Kidney (tissue), 14 donors: ENCODE results near the gene F7. TPM values are rescaled to one million over a fixed set of nuclear protein-coding genes. Genes with fewer than 3 reads are reported as not detected.

Experiments
- DNase-seq, 5 donors: peaks; one replicate each; pipeline ENCODE4 v3.0.0-alpha.2; 2013 to 2020
- FAIRE-seq: peaks from 2 replicates; lab custom pipeline; 2012; peaks lifted over from hg19 to GRCh38; lab: Jason Lieb, UNC
- H3K27ac ChIP-seq, 2 donors: one replicate each; pipeline ENCODE4 v1.7.0; 2013; ENCODE audit warnings: low read depth in 2 of 2, low read length in 2 of 2, inconsistent platforms in 1 of 2
- H3K27me3 ChIP-seq: one replicate; pipeline ENCODE4 v1.7.1; 2013; ENCODE audit warnings: low read length, inconsistent platforms; ENCODE audit not compliant: control insufficient read depth, insufficient read depth
- H3K36me3 ChIP-seq, 3 donors: one replicate each; pipeline versions ENCODE4 v1.7.0 to v1.7.1; 2013; ENCODE audit warnings: low read length in 3 of 3, control low read depth in 1 of 3, inconsistent platforms in 1 of 3; ENCODE audit not compliant: insufficient read depth in 3 of 3, control insufficient read depth in 2 of 3
- H3K4me1 ChIP-seq, 3 donors: one replicate each; pipeline versions ENCODE4 v1.7.0 to v1.7.1; 2013; ENCODE audit warnings: low read length in 3 of 3, inconsistent platforms in 1 of 3, low read depth in 1 of 3; ENCODE audit not compliant: control insufficient read depth in 2 of 3, insufficient read depth in 2 of 3
- H3K4me3 ChIP-seq, 3 donors: one replicate each; pipeline versions ENCODE4 v1.7.0 to v1.8.1; 2013; ENCODE audit warnings: low read length in 3 of 3, control low read depth in 1 of 3, inconsistent platforms in 1 of 3
- H3K9ac ChIP-seq, 3 donors: one replicate each; pipeline versions ENCODE4 v1.7.0 to v1.7.1; 2013; ENCODE audit warnings: low read length in 3 of 3, control low read depth in 1 of 3, inconsistent platforms in 1 of 3
- H3K9me3 ChIP-seq, 3 donors: one replicate each; pipeline versions ENCODE4 v1.7.0 to v1.7.1; 2013; ENCODE audit warnings: low read length in 3 of 3, control low read depth in 1 of 3, inconsistent platforms in 1 of 3; ENCODE audit not compliant: control insufficient read depth in 2 of 3, insufficient read depth in 1 of 3
- intact Hi-C: fragments of 100-400 bp; cut with DNase I; formaldehyde crosslinking; loops from one replicate; pipeline ENCODE4 v1.11.1; 2022
- polyA plus RNA-seq: library from polyadenylated mRNA; stranded (reverse); fragments of 350-450 nt; fragmentation: Illumina TruSeq; extraction: RNeasy Lipid Tissue Mini Kit (QIAGEN cat#74804); gene quantifications from one replicate; pipeline ENCODE4 v1.2.3, GENCODE V29; 2014; ENCODE audit warnings: low read depth, low replicate concordance; ENCODE audit not compliant: insufficient read depth
- total RNA-seq: library from RNA; stranded (reverse); fragmentation: NEBNext Ultra II Directional; extraction: Animal tissue kit (Norgen Biotek cat#: 25700); gene quantifications from one replicate; pipeline ENCODE4 v1.2.1, GENCODE V29; 2021
- TF ChIP-seq, protein P1 (sequence below): IDR thresholded peaks from 3 replicates; pipeline ENCODE4 v1.5.1; 2012; ENCODE audit warnings: mild to moderate bottlenecking, moderate library complexity, borderline replicate concordance; ENCODE audit not compliant: insufficient read depth; ENCODE audit errors: extremely low read depth
- donor health status: control.
- donor health status: control.
- donor health status: control.
- donor health status: control.
- donor health status: control.
- donor health status: DM: yes; HTN: yes; CAD: no.
- donor health status: Normal renal cell carcinoma (clear cell type).

The F7 gene
- total and polyA plus RNA-seq, 2 donors from 2014 or later = 0.16 to 0.52 TPM

DNA sequence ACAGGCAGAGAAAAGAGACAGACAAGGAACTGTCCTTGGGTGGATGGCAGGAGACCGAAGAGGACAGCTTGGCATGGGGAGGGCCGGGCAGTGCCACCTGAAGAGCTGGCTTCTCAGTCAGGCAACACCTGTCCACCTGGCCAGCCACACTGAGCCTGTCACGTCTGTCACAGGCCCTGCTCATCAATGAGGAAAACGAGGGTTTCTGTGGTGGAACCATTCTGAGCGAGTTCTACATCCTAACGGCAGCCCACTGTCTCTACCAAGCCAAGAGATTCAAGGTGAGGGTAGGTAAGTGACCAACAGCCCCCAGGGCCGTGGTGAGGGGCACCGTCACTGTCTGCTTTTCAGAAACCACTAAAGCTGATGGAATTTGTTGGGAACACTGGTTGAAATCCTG is 41.6 kb downstream of the F7 start:
- no peaks in the 10 kb centered on the region for H3K9me3 ChIP-seq
- FAIRE-seq = no peak
- TF ChIP-seq, protein P1, sequence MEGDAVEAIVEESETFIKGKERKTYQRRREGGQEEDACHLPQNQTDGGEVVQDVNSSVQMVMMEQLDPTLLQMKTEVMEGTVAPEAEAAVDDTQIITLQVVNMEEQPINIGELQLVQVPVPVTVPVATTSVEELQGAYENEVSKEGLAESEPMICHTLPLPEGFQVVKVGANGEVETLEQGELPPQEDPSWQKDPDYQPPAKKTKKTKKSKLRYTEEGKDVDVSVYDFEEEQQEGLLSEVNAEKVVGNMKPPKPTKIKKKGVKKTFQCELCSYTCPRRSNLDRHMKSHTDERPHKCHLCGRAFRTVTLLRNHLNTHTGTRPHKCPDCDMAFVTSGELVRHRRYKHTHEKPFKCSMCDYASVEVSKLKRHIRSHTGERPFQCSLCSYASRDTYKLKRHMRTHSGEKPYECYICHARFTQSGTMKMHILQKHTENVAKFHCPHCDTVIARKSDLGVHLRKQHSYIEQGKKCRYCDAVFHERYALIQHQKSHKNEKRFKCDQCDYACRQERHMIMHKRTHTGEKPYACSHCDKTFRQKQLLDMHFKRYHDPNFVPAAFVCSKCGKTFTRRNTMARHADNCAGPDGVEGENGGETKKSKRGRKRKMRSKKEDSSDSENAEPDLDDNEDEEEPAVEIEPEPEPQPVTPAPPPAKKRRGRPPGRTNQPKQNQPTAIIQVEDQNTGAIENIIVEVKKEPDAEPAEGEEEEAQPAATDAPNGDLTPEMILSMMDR = no peak
- intact Hi-C loops = no loop called here
- no peak overlapping the region for H3K27ac ChIP-seq
- no peak overlapping the region for H3K9ac ChIP-seq
- no peaks in the 10 kb centered on the region for H3K36me3 ChIP-seq
- H3K27me3 ChIP-seq = no peaks in the 10 kb centered on the region
- H3K4me3 ChIP-seq = no peak overlapping the region
- DNase-seq = no peak
- H3K4me1 ChIP-seq = peaks cover 0 to 7% (median 0%) of the 10 kb centered on the region in 3 donors

DNA sequence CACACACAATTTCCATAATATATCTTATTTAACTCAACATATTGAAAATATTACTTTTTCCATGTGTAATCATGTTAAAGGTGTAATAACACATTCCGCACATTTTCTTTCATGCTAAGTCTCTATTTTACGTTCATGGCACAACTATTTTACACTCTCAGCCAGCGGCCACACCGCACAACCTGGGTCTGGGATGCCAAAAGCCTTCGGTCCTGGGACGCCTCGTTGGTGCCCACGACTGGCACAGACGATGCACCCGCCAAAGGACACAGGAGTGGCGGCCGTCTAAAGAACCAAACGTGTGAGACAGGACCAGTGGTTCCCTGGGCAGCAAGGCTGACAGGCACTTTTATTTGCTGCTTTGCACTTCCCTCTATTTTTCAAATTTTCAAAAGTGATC is 42.8 kb downstream of the F7 start:
- peaks cover 0 to 15% (median 0%) of the 10 kb centered on the region in 3 donors for H3K4me1 ChIP-seq
- intact Hi-C loops = no loop called here
- H3K36me3 ChIP-seq = no peaks in the 10 kb centered on the region
- H3K4me3 ChIP-seq = no peak overlapping the region
- no peaks in the 10 kb centered on the region for H3K27me3 ChIP-seq
- no peak overlapping the region for H3K27ac ChIP-seq
- no peak for FAIRE-seq
- no peak overlapping the region for H3K9ac ChIP-seq
- DNase-seq = peak in 1 of 5 donors; percentile 59
- no peaks in the 10 kb centered on the region for H3K9me3 ChIP-seq
- TF ChIP-seq, protein P1 = no peak

DNA sequence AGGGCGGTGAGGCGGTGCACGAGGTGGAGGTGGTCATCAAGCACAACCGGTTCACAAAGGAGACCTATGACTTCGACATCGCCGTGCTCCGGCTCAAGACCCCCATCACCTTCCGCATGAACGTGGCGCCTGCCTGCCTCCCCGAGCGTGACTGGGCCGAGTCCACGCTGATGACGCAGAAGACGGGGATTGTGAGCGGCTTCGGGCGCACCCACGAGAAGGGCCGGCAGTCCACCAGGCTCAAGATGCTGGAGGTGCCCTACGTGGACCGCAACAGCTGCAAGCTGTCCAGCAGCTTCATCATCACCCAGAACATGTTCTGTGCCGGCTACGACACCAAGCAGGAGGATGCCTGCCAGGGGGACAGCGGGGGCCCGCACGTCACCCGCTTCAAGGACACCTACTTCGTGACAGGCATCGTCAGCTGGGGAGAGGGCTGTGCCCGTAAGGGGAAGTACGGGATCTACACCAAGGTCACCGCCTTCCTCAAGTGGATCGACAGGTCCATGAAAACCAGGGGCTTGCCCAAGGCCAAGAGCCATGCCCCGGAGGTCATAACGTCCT is 43.4 kb downstream of the F7 start:
- no peaks in the 10 kb centered on the region for H3K9me3 ChIP-seq
- H3K27me3 ChIP-seq = no peaks in the 10 kb centered on the region
- no peak overlapping the region for H3K9ac ChIP-seq
- H3K36me3 ChIP-seq = no peaks in the 10 kb centered on the region
- peak in 1 of 5 donors; percentile 66 for DNase-seq
- FAIRE-seq = no peak
- no peak overlapping the region for H3K27ac ChIP-seq
- TF ChIP-seq, protein P1 = no peak
- no peak overlapping the region for H3K4me3 ChIP-seq
- intact Hi-C loops = no loop called here
- H3K4me1 ChIP-seq = peaks cover 0 to 16% (median 0%) of the 10 kb centered on the region in 3 donors
